H9 (cell line): Measurements from ENCODE around the gene BCAS3. TPM values are rescaled to one million over a fixed set of nuclear protein-coding genes. Genes with fewer than 3 reads are reported as not detected.
A peak's percentile ranks its signal among the peaks of the same experiment; 100 is the strongest.

Experiments used
- DNase-seq: peaks from one replicate; pipeline ENCODE4 v3.0.0-alpha.2; 2017
- H2AFZ ChIP-seq: one replicate; pipeline ENCODE4 v1.6.1; 2013; ENCODE audit warnings: mild to moderate bottlenecking, low read length, control low read depth, moderate library complexity
- H2AK5ac ChIP-seq: 2 replicates; pipeline ENCODE4 v1.6.1; 2013; ENCODE audit warnings: low read length, control low read depth, mixed read lengths; ENCODE audit not compliant: insufficient read length
- H2BK120ac ChIP-seq: one replicate; pipeline ENCODE4 v1.6.1; 2013; ENCODE audit warnings: low read depth, mild to moderate bottlenecking, low read length, control low read depth, inconsistent platforms; ENCODE audit not compliant: poor library complexity, severe bottlenecking
- H2BK12ac ChIP-seq: 2 replicates; pipeline ENCODE4 v1.6.1; 2013; ENCODE audit warnings: low read length, control low read depth, mixed read lengths, low read depth; ENCODE audit not compliant: insufficient read length
- H2BK15ac ChIP-seq: 2 replicates; pipeline ENCODE4 v1.6.1; 2013; ENCODE audit warnings: low read depth, low read length, control low read depth
- H2BK20ac ChIP-seq: one replicate; pipeline ENCODE4 v1.6.1; 2013; ENCODE audit warnings: low read depth, mild to moderate bottlenecking, low read length, control low read depth, inconsistent platforms; ENCODE audit not compliant: poor library complexity, severe bottlenecking
- H2BK5ac ChIP-seq: 2 replicates; pipeline ENCODE4 v1.6.1; 2013; ENCODE audit warnings: low read length, control low read depth, mixed read lengths; ENCODE audit not compliant: insufficient read length
- H3K14ac ChIP-seq: 2 replicates; pipeline ENCODE4 v1.6.1; 2013; ENCODE audit warnings: low read length, control low read depth; ENCODE audit not compliant: insufficient read depth
- H3K18ac ChIP-seq: 2 replicates; pipeline ENCODE4 v1.6.1; 2013; ENCODE audit warnings: low read depth, mild to moderate bottlenecking, mixed read lengths, low read length, control low read depth; ENCODE audit not compliant: insufficient read length
- H3K23ac ChIP-seq: 2 replicates; pipeline ENCODE4 v1.6.1; 2013; ENCODE audit warnings: low read length, control low read depth, mixed read lengths, low read depth; ENCODE audit not compliant: insufficient read length
- H3K23me2 ChIP-seq: 2 replicates; pipeline ENCODE4 v1.6.1; 2013; ENCODE audit warnings: low read depth, mild to moderate bottlenecking, mixed read lengths, low read length, control low read depth; ENCODE audit not compliant: insufficient read length, poor library complexity, severe bottlenecking
- H3K27ac ChIP-seq: 2 replicates; pipeline ENCODE4 v1.5.1; 2013; ENCODE audit warnings: low read length, control low read depth, mixed read lengths, low read depth; ENCODE audit not compliant: insufficient read length
- H3K27me3 ChIP-seq: 2 replicates; pipeline ENCODE4 v1.6.1; 2013; ENCODE audit warnings: low read length, control low read depth, inconsistent platforms; ENCODE audit not compliant: insufficient read depth
- H3K4ac ChIP-seq: 2 replicates; pipeline ENCODE4 v1.6.1; 2013; ENCODE audit warnings: low read depth, mild to moderate bottlenecking, control low read depth, inconsistent platforms, low read length, moderate library complexity
- H3K4me1 ChIP-seq: 2 replicates; pipeline ENCODE4 v1.6.1; 2013; ENCODE audit warnings: low read length, control low read depth, inconsistent platforms; ENCODE audit not compliant: insufficient read depth
- H3K4me2 ChIP-seq: 2 replicates; pipeline ENCODE4 v1.6.1; 2013; ENCODE audit warnings: low read length, control low read depth, mixed read lengths; ENCODE audit not compliant: insufficient read length, insufficient read depth
- H3K56ac ChIP-seq: 2 replicates; pipeline ENCODE4 v1.6.1; 2013; ENCODE audit warnings: low read depth, mild to moderate bottlenecking, mixed read lengths, low read length, control low read depth; ENCODE audit not compliant: insufficient read length
- H3K79me1 ChIP-seq: 2 replicates; pipeline ENCODE4 v1.6.1; 2013; ENCODE audit warnings: low read depth, mild to moderate bottlenecking, moderate library complexity, low read length, control low read depth, inconsistent platforms; ENCODE audit not compliant: insufficient read depth, poor library complexity, severe bottlenecking
- H3K79me2 ChIP-seq: 2 replicates; pipeline ENCODE4 v1.6.1; 2013; ENCODE audit warnings: low read length, control low read depth, inconsistent platforms; ENCODE audit not compliant: insufficient read depth
- H3K9ac ChIP-seq: 2 replicates; pipeline ENCODE4 v1.6.1; 2013; ENCODE audit warnings: low read length, control low read depth, mixed read lengths; ENCODE audit not compliant: insufficient read length; ENCODE audit errors: extremely low read depth
- H3K9me3 ChIP-seq: one replicate; pipeline ENCODE4 v1.6.1; 2013; ENCODE audit warnings: low read depth, low read length, inconsistent platforms; ENCODE audit not compliant: control insufficient read depth
- H3T11ph ChIP-seq: one replicate; pipeline ENCODE4 v1.6.1; 2013; ENCODE audit warnings: mild to moderate bottlenecking, low read length, control low read depth, inconsistent platforms
- H4K20me1 ChIP-seq: one replicate; pipeline ENCODE4 v1.6.1; 2013; ENCODE audit not compliant: control insufficient read depth, insufficient read length, insufficient read depth
- H4K5ac ChIP-seq: 2 replicates; pipeline ENCODE4 v1.6.1; 2013; ENCODE audit warnings: low read depth, mild to moderate bottlenecking, mixed read lengths, low read length, control low read depth; ENCODE audit not compliant: insufficient read length
- H4K8ac ChIP-seq: replicated peaks from 2 replicates; pipeline ENCODE4 v1.6.1; 2013; ENCODE audit warnings: low read length, control low read depth, mixed read lengths, low read depth; ENCODE audit not compliant: insufficient read length
- H4K91ac ChIP-seq: 2 replicates; pipeline ENCODE4 v1.6.1; 2013; ENCODE audit warnings: low read depth, mild to moderate bottlenecking, moderate library complexity, mixed read lengths, low read length, control low read depth; ENCODE audit not compliant: insufficient read length
- H3K27ac Mint-ChIP-seq, 3 experiments: 2 replicates in 2 of 3; 3 replicates in 1 of 3; pipeline ENCODE4 v1.8.0; 2020 to 2021; ENCODE audit warnings: mixed read lengths in 3 of 3, mild to moderate bottlenecking in 1 of 3, moderate library complexity in 1 of 3
- H3K27me3 Mint-ChIP-seq: 2 replicates; pipeline ENCODE4 v1.8.0; 2021; ENCODE audit warnings: low read depth, mild to moderate bottlenecking, moderate library complexity, mixed read lengths
- H3K36me3 Mint-ChIP-seq, 3 experiments: 2 replicates in 2 of 3; 3 replicates in 1 of 3; pipeline ENCODE4 v1.8.0; 2020 to 2021; ENCODE audit warnings: low read depth in 3 of 3, mixed read lengths in 3 of 3; ENCODE audit not compliant: insufficient read depth in 1 of 3
- H3K4me1 Mint-ChIP-seq, 2 experiments: 2 replicates each; pipeline ENCODE4 v1.8.0; 2020; ENCODE audit warnings: mixed read lengths in 2 of 2
- H3K4me3 Mint-ChIP-seq, 2 experiments: 2 replicates in 1 of 2; 3 replicates in 1 of 2; pipeline ENCODE4 v1.8.0; 2020 to 2021; ENCODE audit warnings: mild to moderate bottlenecking in 2 of 2, mixed read lengths in 2 of 2, moderate library complexity in 1 of 2
- H3K9me3 Mint-ChIP-seq, 2 experiments: 2 replicates in 1 of 2; 3 replicates in 1 of 2; pipeline ENCODE4 v1.8.0; 2020; ENCODE audit warnings: mild to moderate bottlenecking in 2 of 2, mixed read lengths in 2 of 2, moderate library complexity in 1 of 2
- CTCF ChIP-seq: fragments of 200-600 bp; sonication (generic); conservative IDR thresholded peaks from 3 replicates; pipeline ENCODE4 v1.8.0; 2021; ENCODE audit warnings: antibody characterized with exemption, mild to moderate bottlenecking
- WGBS: extraction: QIAGEN DNeasy Blood & Tissue Kit; methylation state at CpG from one replicate; pipeline ENCODE4 v1.1.7; 2013; ENCODE audit warnings: missing lambda C conversion rate, low lambda C conversion rate, mixed read lengths; ENCODE audit not compliant: insufficient read length; ENCODE audit errors: extremely low coverage; 5-methylcytosine and 5-hydroxymethylcytosine counted together
- total RNA-seq: library from RNA; stranded (reverse); gene quantifications from 2 replicates; pipeline ENCODE4 v1.2.1, GENCODE V29; 2021

Gene BCAS3
- total RNA-seq, 1 experiment from 2014 or later = 22.4 TPM

GRCh38 chr17:61203671-61204131 lies 526.0 kb downstream of the BCAS3 start:
- Mint-ChIP-seq H3K4me3 (no peak overlapping the region), H3K9me3 (no peaks in the 10 kb centered on the region), H3K27ac (peak overlapping the region in 1 of 3 experiments; percentile 29; a peak in 1 of 7 replicates), H3K27me3 (no peaks in the 10 kb centered on the region), H3K4me1 (peaks cover 12 to 16% of the 10 kb centered on the region in 2 experiments), H3K36me3 (no peaks in the 10 kb centered on the region)
- Histone ChIP-seq H2BK120ac (no peak overlapping the region), H2BK12ac (no peak overlapping the region), H4K8ac (no peak overlapping the region), H2BK20ac (no peak overlapping the region), H3K79me2 (no peaks in the 10 kb centered on the region), H2AFZ (no peak overlapping the region), H3K4me2 (no peak overlapping the region), H3K18ac (no peak overlapping the region), H2BK5ac (no peak overlapping the region), H3K27me3 (no peaks in the 10 kb centered on the region), H3K4me1 (no peaks in the 10 kb centered on the region), H3K23me2 (no peaks in the 10 kb centered on the region), H3K79me1 (no peaks in the 10 kb centered on the region), H4K5ac (no peak overlapping the region), H3K9me3 (no peaks in the 10 kb centered on the region), H3T11ph (no peak overlapping the region), H4K91ac (no peak overlapping the region), H3K4ac (no peak overlapping the region), H3K56ac (no peak overlapping the region), H2BK15ac (no peak overlapping the region), H2AK5ac (no peak overlapping the region), H3K14ac (no peak overlapping the region), H3K9ac (no peak overlapping the region), H3K23ac (no peak overlapping the region), H3K27ac (no peak overlapping the region), H4K20me1 (no peaks in the 10 kb centered on the region)
- no peak for DNase-seq
- WGBS = no CpG with 5 or more reads among the region's 7 CpGs
- TF ChIP-seq CTCF = no peak
